Right lobe of liver (tissue), 6 donors: ENCODE results near the gene CYP4F3. TPM values are rescaled to one million over a fixed set of nuclear protein-coding genes. Genes with fewer than 3 reads are reported as not detected.

Experiments
- ATAC-seq, 4 donors: fragments of 200-7000 bp; cut with Tn5 transposase; one replicate each; pipeline ENCODE4 v1.9.1; 2020; ENCODE audit warnings: mild to moderate bottlenecking in 4 of 4, moderate library complexity in 4 of 4
- DNase-seq, 3 donors: peaks; one replicate each; pipeline ENCODE4 v3.0.0-alpha.2; 2020
- H3K27ac ChIP-seq, 3 donors: fragments of 200-600 bp; one replicate each; pipeline ENCODE4 v1.8.0; 2022
- H3K27me3 ChIP-seq, 2 donors: fragments of 200-600 bp; one replicate each; pipeline ENCODE4 v1.8.0; 2022
- H3K36me3 ChIP-seq, 4 donors: fragments of 200-600 bp; sonication (generic) in 1 of 4; one replicate each; pipeline versions ENCODE4 v1.5.1 to v1.8.0; 2017 to 2022; ENCODE audit warnings: control low read depth in 1 of 4
- H3K4me1 ChIP-seq, 4 donors: fragments of 200-600 bp; sonication (generic) in 1 of 4; one replicate each; pipeline versions ENCODE4 v1.5.1 to v1.8.0; 2017 to 2022; ENCODE audit warnings: control low read depth in 1 of 4
- H3K4me3 ChIP-seq, 3 donors: fragments of 200-600 bp; one replicate each; pipeline ENCODE4 v1.8.0; 2022
- H3K9me3 ChIP-seq, 4 donors: fragments of 200-600 bp; sonication (generic) in 1 of 4; one replicate each; pipeline versions ENCODE4 v1.5.1 to v1.8.0; 2017 to 2022; ENCODE audit warnings: control low read depth in 1 of 4
- POLR2A ChIP-seq: fragments of 450-650 bp; IDR thresholded peaks from one replicate; pipeline ENCODE4 v1.6.1; 2017; ENCODE audit warnings: antibody characterized with exemption, mild to moderate bottlenecking
- WGBS: methylation state at CpG from one replicate; pipeline ENCODE4 v1.1.6; 2018; ENCODE audit warnings: low coverage, low lambda C conversion rate; ENCODE audit not compliant: insufficient coverage; ENCODE audit errors: missing lambda C conversion rate; 5-methylcytosine and 5-hydroxymethylcytosine counted together
- intact Hi-C, 2 donors: fragments of 100-400 bp; cut with DNase I; formaldehyde crosslinking; loops; one replicate each; pipeline versions ENCODE4 v1.11.2 to v1.14.1; 2022
- total RNA-seq, 6 experiments: library from RNA; depleted of rRNA in 2 of 6; stranded (reverse); fragments of >200 nt in 2 of 6; fragmentation: NEBNext Ultra II Directional in 3 of 6; extraction: Animal tissue kit (Norgen Biotek cat#: 25700) in 3 of 6; gene quantifications; one replicate each; pipeline versions ENCODE4 v1.1.0 to v1.2.4, GENCODE V29; 2016 to 2023
- TF ChIP-seq, protein P1 (sequence below), 4 donors: fragments of 200-600 bp in 3 of 4; fragments of 450-650 bp in 1 of 4; IDR thresholded peaks; one replicate each; pipeline versions ENCODE4 v1.5.1 to v1.8.0; 2016 to 2022; ENCODE audit warnings: antibody characterized with exemption in 4 of 4, mild to moderate bottlenecking in 2 of 4
- donor health status: DM: no; HTN: yes; CAD: no.
- donor health status: DM: no; HTN: no; CAD: no.
- donor health status: DM: no; HTN: no; CAD: no.
- donor health status: DM: no; HTN: yes; CAD: no.
- donor health status: DM: no; HTN: yes; CAD: no.

The CYP4F3 gene
- total RNA-seq, 6 experiments from 2014 or later, result 186 to 573 (median 245) TPM

DNA sequence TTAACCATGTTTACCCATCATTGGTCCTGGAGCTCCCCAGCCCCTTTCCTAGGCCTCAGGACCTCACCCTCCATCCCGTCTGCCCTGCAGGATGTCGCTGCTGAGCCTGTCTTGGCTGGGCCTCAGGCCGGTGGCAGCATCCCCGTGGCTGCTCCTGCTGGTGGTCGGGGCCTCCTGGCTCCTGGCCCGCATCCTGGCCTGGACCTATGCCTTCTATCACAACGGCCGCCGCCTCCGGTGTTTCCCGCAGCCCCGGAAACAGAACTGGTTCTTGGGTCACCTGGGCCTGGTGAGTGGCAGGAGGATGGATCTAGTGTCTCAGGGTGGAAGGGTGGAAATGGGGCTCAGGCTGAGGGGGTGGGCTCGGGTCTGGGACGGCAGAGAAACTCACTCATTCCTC lies 25.2 kb upstream of the CYP4F3 start:
- DNase-seq (no peak), ATAC-seq (no peak)
- TF ChIP-seq, protein P1, sequence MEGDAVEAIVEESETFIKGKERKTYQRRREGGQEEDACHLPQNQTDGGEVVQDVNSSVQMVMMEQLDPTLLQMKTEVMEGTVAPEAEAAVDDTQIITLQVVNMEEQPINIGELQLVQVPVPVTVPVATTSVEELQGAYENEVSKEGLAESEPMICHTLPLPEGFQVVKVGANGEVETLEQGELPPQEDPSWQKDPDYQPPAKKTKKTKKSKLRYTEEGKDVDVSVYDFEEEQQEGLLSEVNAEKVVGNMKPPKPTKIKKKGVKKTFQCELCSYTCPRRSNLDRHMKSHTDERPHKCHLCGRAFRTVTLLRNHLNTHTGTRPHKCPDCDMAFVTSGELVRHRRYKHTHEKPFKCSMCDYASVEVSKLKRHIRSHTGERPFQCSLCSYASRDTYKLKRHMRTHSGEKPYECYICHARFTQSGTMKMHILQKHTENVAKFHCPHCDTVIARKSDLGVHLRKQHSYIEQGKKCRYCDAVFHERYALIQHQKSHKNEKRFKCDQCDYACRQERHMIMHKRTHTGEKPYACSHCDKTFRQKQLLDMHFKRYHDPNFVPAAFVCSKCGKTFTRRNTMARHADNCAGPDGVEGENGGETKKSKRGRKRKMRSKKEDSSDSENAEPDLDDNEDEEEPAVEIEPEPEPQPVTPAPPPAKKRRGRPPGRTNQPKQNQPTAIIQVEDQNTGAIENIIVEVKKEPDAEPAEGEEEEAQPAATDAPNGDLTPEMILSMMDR (IDR thresholded peaks at IDR 0.05), result no peak
- no peak for TF ChIP-seq POLR2A
- intact Hi-C loops, result loop anchor here in 1 of 2 donors (5.0 kb wide), 1 partner anchor 197 kb away; no protein-coding TSS in a partner anchor
- H3K27ac ChIP-seq, result no peak overlapping the region
- H3K36me3 ChIP-seq, result no peaks in the 10 kb centered on the region
- H3K4me1 ChIP-seq, result no peaks in the 10 kb centered on the region
- no peaks in the 10 kb centered on the region for H3K9me3 ChIP-seq
- H3K27me3 ChIP-seq, result no peaks in the 10 kb centered on the region
- no peak overlapping the region for H3K4me3 ChIP-seq
- 51% methylated on average over 5 of the region's 14 CpGs for WGBS

DNA sequence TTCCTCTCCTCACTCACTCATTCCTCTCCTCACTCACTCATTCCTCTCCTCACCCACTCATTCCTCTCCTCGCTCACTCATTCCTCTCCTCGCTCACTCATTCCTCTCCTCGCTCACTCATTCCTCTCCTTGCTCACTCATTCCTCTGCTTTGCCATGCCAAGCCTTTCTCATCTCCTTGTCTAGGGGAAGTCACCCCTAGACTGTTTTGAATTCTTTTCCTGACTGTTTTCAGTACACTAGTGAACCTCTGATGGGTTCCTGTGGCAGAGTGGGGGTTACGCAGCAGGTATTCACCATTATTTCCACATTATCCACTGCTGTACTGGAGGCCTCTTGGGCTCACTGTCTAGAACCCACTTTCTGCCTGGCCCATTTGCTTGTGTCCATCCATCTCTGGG lies 24.5 kb upstream of the CYP4F3 start:
- WGBS, result 89% methylated on average over 4 of the region's 4 CpGs
- no peak for ATAC-seq

DNA sequence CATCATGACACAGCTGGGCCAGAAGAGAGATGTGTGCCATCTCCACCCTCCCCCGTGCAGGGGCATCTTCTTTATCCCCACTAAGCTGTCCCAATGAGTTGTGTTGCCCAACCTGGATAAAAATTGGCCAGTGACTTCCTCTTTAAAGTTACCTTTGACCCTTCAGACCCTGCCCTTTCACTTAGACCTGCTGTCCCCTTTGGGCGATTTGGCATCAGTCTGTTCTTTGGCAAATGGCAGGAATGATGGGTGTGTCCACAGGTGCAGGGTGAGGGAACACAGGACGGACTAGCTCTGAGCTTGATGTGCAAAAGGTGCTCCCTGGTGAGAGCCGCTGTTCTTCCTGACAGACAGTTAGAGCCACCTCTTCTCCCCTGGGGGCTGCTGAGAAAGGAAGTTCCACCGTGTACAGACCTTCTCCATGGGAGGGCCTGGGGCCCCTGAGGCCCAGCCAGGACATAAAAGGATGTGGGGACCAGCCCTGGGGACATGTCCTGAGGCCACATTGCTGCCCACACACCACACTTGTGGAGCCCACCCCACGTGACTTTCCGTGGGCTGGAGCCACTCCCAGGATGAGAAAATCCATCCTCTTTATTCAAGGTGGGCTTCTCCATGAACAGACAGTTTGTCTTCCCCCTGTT lies 23.9 kb upstream of the CYP4F3 start:
- no peaks in the 10 kb centered on the region for H3K4me1 ChIP-seq
- H3K27me3 ChIP-seq, result no peaks in the 10 kb centered on the region
- no peak for DNase-seq
- peak in 1 of 4 donors; percentile 12 for ATAC-seq
- no peak overlapping the region for H3K4me3 ChIP-seq
- H3K9me3 ChIP-seq, result no peaks in the 10 kb centered on the region
- H3K27ac ChIP-seq, result no peak overlapping the region
- no peak for TF ChIP-seq POLR2A
- TF ChIP-seq, protein P1 (IDR thresholded peaks at IDR 0.05), result no peak
- no peaks in the 10 kb centered on the region for H3K36me3 ChIP-seq
- intact Hi-C loops, result loop anchor here in 1 of 2 donors (5.0 kb wide), 1 partner anchor 196 kb away; no protein-coding TSS in a partner anchor
- WGBS, result 41% methylated on average over 6 of the region's 7 CpGs

More for the DNA sequence above, 24.5 kb upstream of the CYP4F3 start:
- no peaks in the 10 kb centered on the region for H3K27me3 ChIP-seq
- DNase-seq, result no peak
- no peaks in the 10 kb centered on the region for H3K36me3 ChIP-seq
- no peak overlapping the region for H3K4me3 ChIP-seq
- intact Hi-C loops, result loop anchor here in 1 of 2 donors (5.0 kb wide), 1 partner anchor 196 kb away; no protein-coding TSS in a partner anchor
- TF ChIP-seq, protein P1 (IDR thresholded peaks at IDR 0.05), result no peak
- TF ChIP-seq POLR2A, result no peak
- no peaks in the 10 kb centered on the region for H3K4me1 ChIP-seq
- H3K27ac ChIP-seq, result no peak overlapping the region
- no peaks in the 10 kb centered on the region for H3K9me3 ChIP-seq

DNA sequence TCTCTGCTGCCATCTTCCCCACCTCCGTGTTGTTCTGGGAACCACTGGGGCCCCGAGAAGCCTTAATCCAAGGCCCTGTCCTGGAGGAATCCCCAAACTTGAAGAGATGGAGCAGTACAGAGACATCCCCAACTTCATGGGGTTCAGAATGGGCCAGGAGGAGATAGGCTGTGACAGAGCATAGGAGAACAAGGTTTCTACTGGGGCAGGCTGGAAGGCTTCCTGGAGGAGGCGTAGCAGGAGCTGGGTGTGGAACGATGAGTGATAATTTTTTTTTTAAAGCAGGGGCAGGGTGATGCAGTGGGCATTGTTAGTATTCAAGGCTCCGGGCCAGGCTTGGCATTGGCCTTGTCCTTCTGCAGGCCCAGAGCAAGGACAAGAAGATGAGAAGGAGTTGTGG lies 22.4 kb upstream of the CYP4F3 start:
- TF ChIP-seq, protein P1 (IDR thresholded peaks at IDR 0.05), result no peak
- no peak for TF ChIP-seq POLR2A
- H3K9me3 ChIP-seq, result no peaks in the 10 kb centered on the region
- no peaks in the 10 kb centered on the region for H3K4me1 ChIP-seq
- no peaks in the 10 kb centered on the region for H3K36me3 ChIP-seq
- intact Hi-C loops, result loop anchor here in 1 of 2 donors (5.0 kb wide), 1 partner anchor 194 kb away; no protein-coding TSS in a partner anchor
- 33% methylated on average over 5 of the region's 5 CpGs for WGBS
- no peaks in the 10 kb centered on the region for H3K27me3 ChIP-seq
- H3K27ac ChIP-seq, result no peak overlapping the region
- no peak for ATAC-seq
- DNase-seq, result no peak
- no peak overlapping the region for H3K4me3 ChIP-seq
